ENCODE measurements around the gene PLA2G2D. TPM values are rescaled to one million over a fixed set of nuclear protein-coding genes. Genes with fewer than 3 reads are reported as not detected.
A peak's percentile ranks its signal among the peaks of the same experiment; 100 is the strongest.

The PLA2G2D gene
- total RNA-seq, 1 experiment from 2014 or later = not detected

- H3K27me3 ChIP-seq (ENCODE audit: low read length) = no peaks in the 10 kb centered on the region
- H3K27ac ChIP-seq (ENCODE audit: low read length) = no peak overlapping the region
- no peak overlapping the region for H2AFZ ChIP-seq (ENCODE audit: low read length)
- no peak overlapping the region for H3K9ac ChIP-seq (ENCODE audit: low read length)
- H4K20me1 ChIP-seq (ENCODE audit: insufficient read depth, low read depth, low read length) = no peaks in the 10 kb centered on the region
- H3K4me2 ChIP-seq (ENCODE audit: low read depth, low read length, poor library complexity, severe bottlenecking) = no peak overlapping the region
- H3K9me3 ChIP-seq (ENCODE audit: low read length) = no peaks in the 10 kb centered on the region
- H3K79me2 ChIP-seq (ENCODE audit: low read length) = no peaks in the 10 kb centered on the region
- no peaks in the 10 kb centered on the region for H3K9me2 ChIP-seq (replicated peaks; ENCODE audit: insufficient read depth, low read length)
- H3K36me3 ChIP-seq (ENCODE audit: insufficient read depth, low read length) = no peaks in the 10 kb centered on the region
- H3K4me3 ChIP-seq (ENCODE audit: low read length) = no peak overlapping the region
- no peaks in the 10 kb centered on the region for H3K4me1 ChIP-seq (ENCODE audit: low read length)
- DNase-seq = peak; percentile 46
Measured at GRCh38 chr1:20115479-20115878, 3.9 kb downstream of the PLA2G2D start.

- H3K36me3 ChIP-seq (ENCODE audit: insufficient read depth, low read length) = no peaks in the 10 kb centered on the region
- no peak overlapping the region for H3K4me2 ChIP-seq (ENCODE audit: low read depth, low read length, poor library complexity, severe bottlenecking)
- H3K27me3 ChIP-seq (ENCODE audit: low read length) = no peaks in the 10 kb centered on the region
- H3K9me3 ChIP-seq (ENCODE audit: low read length) = no peaks in the 10 kb centered on the region
- no peak overlapping the region for H2AFZ ChIP-seq (ENCODE audit: low read length)
- no peaks in the 10 kb centered on the region for H3K79me2 ChIP-seq (ENCODE audit: low read length)
- no peaks in the 10 kb centered on the region for H4K20me1 ChIP-seq (ENCODE audit: insufficient read depth, low read depth, low read length)
- H3K4me1 ChIP-seq (ENCODE audit: low read length) = no peaks in the 10 kb centered on the region
- no peak overlapping the region for H3K4me3 ChIP-seq (ENCODE audit: low read length)
- H3K9ac ChIP-seq (ENCODE audit: low read length) = no peak overlapping the region
- H3K9me2 ChIP-seq (replicated peaks; ENCODE audit: insufficient read depth, low read length) = no peaks in the 10 kb centered on the region
- DNase-seq = no peak
- no peak overlapping the region for H3K27ac ChIP-seq (ENCODE audit: low read length)
Measured at GRCh38 chr1:20114021-20114648, 5.2 kb downstream of the PLA2G2D start.

- Histone ChIP-seq H2AFZ (ENCODE audit: low read length) (no peak overlapping the region), H3K36me3 (ENCODE audit: insufficient read depth, low read length) (no peaks in the 10 kb centered on the region), H3K4me3 (ENCODE audit: low read length) (no peak overlapping the region), H3K9ac (ENCODE audit: low read length) (no peak overlapping the region), H4K20me1 (ENCODE audit: insufficient read depth, low read depth, low read length) (no peaks in the 10 kb centered on the region), H3K79me2 (ENCODE audit: low read length) (no peaks in the 10 kb centered on the region), H3K9me3 (ENCODE audit: low read length) (no peaks in the 10 kb centered on the region), H3K4me1 (ENCODE audit: low read length) (no peaks in the 10 kb centered on the region), H3K9me2 (replicated peaks; ENCODE audit: insufficient read depth, low read length) (no peaks in the 10 kb centered on the region), H3K27me3 (ENCODE audit: low read length) (no peaks in the 10 kb centered on the region), H3K4me2 (ENCODE audit: low read depth, low read length, poor library complexity, severe bottlenecking) (no peak overlapping the region), H3K27ac (ENCODE audit: low read length) (no peak overlapping the region)
- DNase-seq = no peak
Measured at GRCh38 chr1:20112279-20113000, 6.9 kb downstream of the PLA2G2D start.

- Histone ChIP-seq H3K9me2 (replicated peaks; ENCODE audit: insufficient read depth, low read length) (no peaks in the 10 kb centered on the region), H3K27me3 (ENCODE audit: low read length) (no peaks in the 10 kb centered on the region)
Measured at GRCh38 chr1:20111452-20111851, 7.9 kb downstream of the PLA2G2D start.

DNA sequence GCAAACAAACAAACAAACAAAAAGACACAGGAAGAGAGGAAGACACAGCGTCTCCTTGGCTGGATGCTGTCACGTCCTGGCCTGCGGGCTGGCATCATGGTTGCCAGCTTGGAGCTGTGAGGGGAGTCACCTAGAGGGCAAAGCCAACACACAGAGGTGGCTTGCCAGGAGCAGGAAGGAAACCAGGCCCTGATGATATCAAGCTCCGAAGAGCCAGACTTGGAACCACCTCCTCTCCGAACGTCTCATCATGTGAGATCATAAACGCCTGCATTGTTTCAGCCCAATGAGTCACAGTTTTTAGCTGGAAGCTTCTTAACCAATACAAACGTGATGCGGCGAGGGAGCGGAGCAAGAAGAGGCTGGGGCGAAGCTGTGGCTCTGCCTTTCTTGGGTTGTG, 8.7 kb downstream of the PLA2G2D start:
- Histone ChIP-seq H3K4me2 (ENCODE audit: low read depth, low read length, poor library complexity, severe bottlenecking) (no peak overlapping the region), H2AFZ (ENCODE audit: low read length) (no peak overlapping the region), H4K20me1 (ENCODE audit: insufficient read depth, low read depth, low read length) (no peaks in the 10 kb centered on the region), H3K9me2 (replicated peaks; ENCODE audit: insufficient read depth, low read length) (no peaks in the 10 kb centered on the region), H3K79me2 (ENCODE audit: low read length) (no peaks in the 10 kb centered on the region), H3K9ac (ENCODE audit: low read length) (no peak overlapping the region), H3K9me3 (ENCODE audit: low read length) (no peaks in the 10 kb centered on the region), H3K4me3 (ENCODE audit: low read length) (no peak overlapping the region), H3K27ac (ENCODE audit: low read length) (no peak overlapping the region), H3K36me3 (ENCODE audit: insufficient read depth, low read length) (no peaks in the 10 kb centered on the region), H3K4me1 (ENCODE audit: low read length) (no peaks in the 10 kb centered on the region), H3K27me3 (ENCODE audit: low read length) (no peaks in the 10 kb centered on the region)
- no peak for DNase-seq

More at GRCh38 chr1:20111452-20111851, 7.9 kb downstream of the PLA2G2D start:
- H3K79me2 ChIP-seq (ENCODE audit: low read length) = no peaks in the 10 kb centered on the region
- DNase-seq = no peak
- H3K4me1 ChIP-seq (ENCODE audit: low read length) = no peaks in the 10 kb centered on the region
- H3K4me2 ChIP-seq (ENCODE audit: low read depth, low read length, poor library complexity, severe bottlenecking) = no peak overlapping the region
- H3K9ac ChIP-seq (ENCODE audit: low read length) = no peak overlapping the region
- no peaks in the 10 kb centered on the region for H4K20me1 ChIP-seq (ENCODE audit: insufficient read depth, low read depth, low read length)
- no peak overlapping the region for H3K27ac ChIP-seq (ENCODE audit: low read length)
- no peak overlapping the region for H3K4me3 ChIP-seq (ENCODE audit: low read length)
- H2AFZ ChIP-seq (ENCODE audit: low read length) = no peak overlapping the region
- no peaks in the 10 kb centered on the region for H3K36me3 ChIP-seq (ENCODE audit: insufficient read depth, low read length)
- no peaks in the 10 kb centered on the region for H3K9me3 ChIP-seq (ENCODE audit: low read length)

DNA sequence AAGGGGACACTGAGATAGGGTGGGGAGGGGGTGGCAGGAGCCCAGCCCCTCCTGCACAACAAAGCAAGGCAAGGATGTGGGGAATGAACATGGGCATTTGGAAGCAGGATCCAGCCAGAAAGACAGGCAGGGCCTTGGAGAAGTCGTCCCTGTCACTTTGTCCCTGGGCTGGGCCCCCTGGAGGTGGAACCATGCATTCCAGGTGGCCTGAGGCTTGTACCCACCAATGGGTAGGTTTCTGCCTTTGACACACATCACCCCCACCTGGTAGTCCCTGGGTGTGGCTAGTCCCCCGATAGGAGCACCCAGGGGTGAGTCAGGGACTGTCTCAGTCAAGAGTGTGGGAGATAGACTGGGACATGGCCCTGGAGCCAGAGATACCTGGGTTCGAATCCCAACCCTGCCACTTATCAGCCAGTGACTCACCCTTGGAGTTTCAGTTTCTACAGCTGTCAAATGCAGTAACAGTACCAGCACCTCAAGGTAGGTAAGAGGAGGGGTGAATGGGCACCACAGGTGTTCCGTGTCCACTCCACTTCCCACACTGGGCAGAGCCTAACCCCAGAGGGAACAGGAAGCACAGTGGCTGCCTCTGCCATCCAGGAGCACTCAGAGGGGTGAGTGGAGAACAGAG, 10.0 kb downstream of the PLA2G2D start:
- H3K9me3 ChIP-seq (ENCODE audit: low read length) = no peaks in the 10 kb centered on the region
- no peak overlapping the region for H2AFZ ChIP-seq (ENCODE audit: low read length)
- H3K4me3 ChIP-seq (ENCODE audit: low read length) = no peak overlapping the region
- no peaks in the 10 kb centered on the region for H3K36me3 ChIP-seq (ENCODE audit: insufficient read depth, low read length)
- H3K9ac ChIP-seq (ENCODE audit: low read length) = no peak overlapping the region
- H4K20me1 ChIP-seq (ENCODE audit: insufficient read depth, low read depth, low read length) = no peaks in the 10 kb centered on the region
- H3K27me3 ChIP-seq (ENCODE audit: low read length) = no peaks in the 10 kb centered on the region
- no peaks in the 10 kb centered on the region for H3K4me1 ChIP-seq (ENCODE audit: low read length)
- no peaks in the 10 kb centered on the region for H3K9me2 ChIP-seq (replicated peaks; ENCODE audit: insufficient read depth, low read length)
- H3K27ac ChIP-seq (ENCODE audit: low read length) = no peak overlapping the region
- H3K79me2 ChIP-seq (ENCODE audit: low read length) = no peaks in the 10 kb centered on the region
- no peak overlapping the region for H3K4me2 ChIP-seq (ENCODE audit: low read depth, low read length, poor library complexity, severe bottlenecking)
- DNase-seq = no peak

DNA sequence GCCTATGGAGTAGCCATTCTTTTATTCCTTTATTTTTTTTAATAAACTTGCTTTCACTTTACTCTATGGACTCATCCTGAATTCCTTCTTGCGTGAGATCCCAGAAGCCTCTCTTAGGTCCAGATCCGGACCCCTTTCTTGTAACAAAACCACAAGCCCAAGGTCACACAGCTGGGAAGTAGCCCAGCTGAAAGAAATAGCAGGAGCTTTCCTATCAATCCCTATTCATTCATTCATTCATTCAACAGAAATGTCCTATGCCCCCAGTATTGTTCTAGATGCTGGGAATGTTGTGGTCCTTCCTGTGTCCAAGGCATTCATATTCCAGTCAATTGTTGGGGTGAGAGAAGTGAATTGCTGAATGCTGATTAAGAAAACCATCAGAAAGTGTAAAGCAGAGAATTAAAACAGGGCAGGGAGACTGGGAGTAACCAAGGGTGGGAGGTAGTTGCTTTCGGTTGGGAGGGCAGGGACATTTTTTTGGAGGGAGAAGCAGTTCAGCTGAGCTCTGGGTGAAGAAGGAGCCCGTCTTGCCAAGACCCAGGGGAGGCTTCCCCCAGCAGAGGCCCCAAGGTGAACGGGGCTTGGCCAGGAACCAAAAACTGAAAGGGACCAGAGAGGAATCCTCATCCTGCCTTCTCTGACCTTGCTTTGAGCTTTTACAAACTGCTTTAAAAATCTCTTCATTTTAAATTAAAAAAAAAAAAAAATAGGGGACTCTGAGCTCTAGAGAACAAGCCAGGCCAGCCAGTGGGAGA, 10.8 kb downstream of the PLA2G2D start:
- Histone ChIP-seq H3K27me3 (ENCODE audit: low read length) (no peaks in the 10 kb centered on the region), H3K36me3 (ENCODE audit: insufficient read depth, low read length) (no peaks in the 10 kb centered on the region), H3K79me2 (ENCODE audit: low read length) (no peaks in the 10 kb centered on the region)

GRCh38 chr1:20107796-20108195, 11.5 kb downstream of the PLA2G2D start:
- Histone ChIP-seq H3K4me2 (ENCODE audit: low read depth, low read length, poor library complexity, severe bottlenecking) (no peak overlapping the region), H4K20me1 (ENCODE audit: insufficient read depth, low read depth, low read length) (no peaks in the 10 kb centered on the region), H3K27ac (ENCODE audit: low read length) (no peak overlapping the region), H3K4me3 (ENCODE audit: low read length) (no peak overlapping the region), H3K9ac (ENCODE audit: low read length) (no peak overlapping the region), H3K9me3 (ENCODE audit: low read length) (no peaks in the 10 kb centered on the region), H2AFZ (ENCODE audit: low read length) (no peak overlapping the region), H3K79me2 (ENCODE audit: low read length) (no peaks in the 10 kb centered on the region), H3K4me1 (ENCODE audit: low read length) (no peaks in the 10 kb centered on the region), H3K36me3 (ENCODE audit: insufficient read depth, low read length) (no peaks in the 10 kb centered on the region), H3K27me3 (ENCODE audit: low read length) (no peaks in the 10 kb centered on the region), H3K9me2 (replicated peaks; ENCODE audit: insufficient read depth, low read length) (no peaks in the 10 kb centered on the region)
- no peak for DNase-seq

More for the DNA sequence above, 10.8 kb downstream of the PLA2G2D start:
- H3K9ac ChIP-seq (ENCODE audit: low read length) = no peak overlapping the region
- no peak for DNase-seq
- H3K9me2 ChIP-seq (replicated peaks; ENCODE audit: insufficient read depth, low read length) = no peaks in the 10 kb centered on the region
- H3K4me1 ChIP-seq (ENCODE audit: low read length) = no peaks in the 10 kb centered on the region
- H3K27ac ChIP-seq (ENCODE audit: low read length) = no peak overlapping the region
- H3K4me2 ChIP-seq (ENCODE audit: low read depth, low read length, poor library complexity, severe bottlenecking) = no peak overlapping the region
- no peaks in the 10 kb centered on the region for H4K20me1 ChIP-seq (ENCODE audit: insufficient read depth, low read depth, low read length)
- no peaks in the 10 kb centered on the region for H3K9me3 ChIP-seq (ENCODE audit: low read length)
- no peak overlapping the region for H2AFZ ChIP-seq (ENCODE audit: low read length)
- no peak overlapping the region for H3K4me3 ChIP-seq (ENCODE audit: low read length)
